OCI-LY3 (cell line): ENCODE measurements around the gene ZC3H7A.

Experiments used
- H2AFZ ChIP-seq: fragments of 200-600, 300-600 bp; shearing (Covaris generic); 2 replicates; pipeline ENCODE4 v1.6.0; 2014; ENCODE audit warnings: antibody characterized with exemption, low read depth, low read length
- H3K27ac ChIP-seq: fragments of 200-600, 300-600 bp; sonication (generic); 2 replicates; pipeline ENCODE4 v1.5.1; 2014; ENCODE audit warnings: mild to moderate bottlenecking, low read length, moderate library complexity, mixed read lengths
- H3K27me3 ChIP-seq: fragments of 200-600, 300-600 bp; sonication (generic); 2 replicates; pipeline ENCODE4 v1.6.1; 2014; ENCODE audit warnings: low read depth, low read length, mixed read lengths
- H3K36me3 ChIP-seq: fragments of 200-600, 300-600 bp; sonication (generic); replicated peaks from 2 replicates; pipeline ENCODE3; 2014; ENCODE audit warnings: low read depth, low read length, mixed read lengths
- H3K4me1 ChIP-seq: fragments of 300-600, 200-600 bp; sonication (generic); 2 replicates; pipeline ENCODE4 v1.6.1; 2014; ENCODE audit warnings: low read length, mixed read lengths
- H3K4me2 ChIP-seq: fragments of 200-600, 300-600 bp; sonication (generic); 2 replicates; pipeline ENCODE4 v1.6.1; 2014; ENCODE audit warnings: low read length, mixed read lengths
- H3K4me3 ChIP-seq: fragments of 300-600, 200-600 bp; sonication (generic); 2 replicates; pipeline ENCODE4 v1.5.1; 2014; ENCODE audit warnings: antibody characterized with exemption, mild to moderate bottlenecking, low read length, moderate library complexity
- H3K79me2 ChIP-seq: fragments of 300-600, 200-600 bp; shearing (Covaris generic); 2 replicates; pipeline ENCODE4 v1.6.1; 2014; ENCODE audit warnings: mild to moderate bottlenecking, low read length, mixed read lengths
- H3K9ac ChIP-seq: fragments of 300-600, 200-600 bp; shearing (Covaris generic); 2 replicates; pipeline ENCODE4 v1.6.0; 2014; ENCODE audit warnings: mild to moderate bottlenecking, low read length, moderate library complexity
- H3K9me3 ChIP-seq: fragments of 200-600, 300-600 bp; shearing (Covaris generic); 2 replicates; pipeline ENCODE4 v1.6.1; 2014; ENCODE audit warnings: low read length, mixed read lengths; ENCODE audit not compliant: insufficient read depth
- H4K20me1 ChIP-seq: fragments of 200-600, 300-600 bp; sonication (generic); 2 replicates; pipeline ENCODE4 v1.6.1; 2016; ENCODE audit warnings: low read length, mixed read lengths; ENCODE audit not compliant: insufficient read depth
- EZH2phosphoT487 ChIP-seq: fragments of 200-600 bp; shearing (Covaris generic); IDR thresholded peaks from 2 replicates; pipeline ENCODE4 v1.6.1; 2018; ENCODE audit warnings: antibody characterized with exemption, mixed run types, low read depth
- TF ChIP-seq, protein P1 (sequence below): fragments of 200-600, 300-600 bp; sonication (generic); IDR thresholded peaks from 2 replicates; pipeline ENCODE4 v1.5.1; 2014; ENCODE audit warnings: antibody characterized with exemption, low read length, low read depth

Gene ZC3H7A

DNA sequence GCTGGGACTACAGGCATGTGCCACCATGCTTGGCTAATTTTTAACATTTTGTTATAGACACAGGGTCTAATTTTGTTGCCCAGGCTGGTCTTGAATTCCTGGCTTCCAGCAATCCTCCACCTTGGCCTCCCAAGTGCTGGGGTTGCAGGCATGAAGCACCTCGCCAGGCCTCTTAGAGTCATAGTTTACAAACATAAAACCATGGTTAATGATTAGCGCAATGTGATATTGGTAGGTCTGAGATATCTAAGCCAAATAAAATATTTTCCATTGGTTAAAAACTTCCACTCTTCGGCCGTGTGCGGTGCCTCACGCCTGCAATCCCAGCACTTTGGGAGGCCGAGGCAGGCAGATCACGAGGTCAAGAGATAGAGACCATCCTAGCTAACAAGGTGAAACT lies 71.0 kb downstream of the ZC3H7A start:
- Histone ChIP-seq H4K20me1 (peaks cover 64% of the 10 kb centered on the region), H3K36me3 (peaks cover 76% of the 10 kb centered on the region), H3K4me2 (no peak overlapping the region), H3K27me3 (no peaks in the 10 kb centered on the region), H3K9ac (no peak overlapping the region), H3K79me2 (peaks cover 86% of the 10 kb centered on the region), H2AFZ (no peak overlapping the region), H3K9me3 (no peaks in the 10 kb centered on the region), H3K27ac (no peak overlapping the region), H3K4me3 (no peak overlapping the region), H3K4me1 (peaks cover 18% of the 10 kb centered on the region)
- TF ChIP-seq, protein P1, sequence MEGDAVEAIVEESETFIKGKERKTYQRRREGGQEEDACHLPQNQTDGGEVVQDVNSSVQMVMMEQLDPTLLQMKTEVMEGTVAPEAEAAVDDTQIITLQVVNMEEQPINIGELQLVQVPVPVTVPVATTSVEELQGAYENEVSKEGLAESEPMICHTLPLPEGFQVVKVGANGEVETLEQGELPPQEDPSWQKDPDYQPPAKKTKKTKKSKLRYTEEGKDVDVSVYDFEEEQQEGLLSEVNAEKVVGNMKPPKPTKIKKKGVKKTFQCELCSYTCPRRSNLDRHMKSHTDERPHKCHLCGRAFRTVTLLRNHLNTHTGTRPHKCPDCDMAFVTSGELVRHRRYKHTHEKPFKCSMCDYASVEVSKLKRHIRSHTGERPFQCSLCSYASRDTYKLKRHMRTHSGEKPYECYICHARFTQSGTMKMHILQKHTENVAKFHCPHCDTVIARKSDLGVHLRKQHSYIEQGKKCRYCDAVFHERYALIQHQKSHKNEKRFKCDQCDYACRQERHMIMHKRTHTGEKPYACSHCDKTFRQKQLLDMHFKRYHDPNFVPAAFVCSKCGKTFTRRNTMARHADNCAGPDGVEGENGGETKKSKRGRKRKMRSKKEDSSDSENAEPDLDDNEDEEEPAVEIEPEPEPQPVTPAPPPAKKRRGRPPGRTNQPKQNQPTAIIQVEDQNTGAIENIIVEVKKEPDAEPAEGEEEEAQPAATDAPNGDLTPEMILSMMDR: no peak
- no peak for TF ChIP-seq EZH2phosphoT487

DNA sequence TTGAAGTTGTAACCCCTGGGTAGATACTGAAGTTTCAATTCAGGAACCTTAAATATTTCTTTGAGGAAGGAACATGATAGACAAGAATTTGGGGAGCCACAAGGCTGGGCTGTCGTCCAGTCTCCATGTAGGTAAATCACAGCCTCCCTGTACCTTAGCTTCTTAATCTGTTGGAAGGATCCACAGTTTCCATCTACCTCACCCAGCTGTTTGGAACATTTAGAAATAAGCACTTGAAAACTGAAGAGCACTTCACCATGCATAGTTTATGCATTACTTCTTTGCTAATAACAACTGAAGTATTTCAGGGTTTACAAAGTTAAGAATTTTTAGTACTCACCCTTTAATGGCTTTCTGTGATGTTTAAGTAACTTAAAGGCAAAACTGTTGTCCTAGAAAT lies 71.6 kb downstream of the ZC3H7A start:
- Histone ChIP-seq H3K4me3 (no peak overlapping the region), H3K9ac (no peak overlapping the region), H3K4me1 (peaks cover 18% of the 10 kb centered on the region), H2AFZ (no peak overlapping the region), H3K79me2 (peaks cover 81% of the 10 kb centered on the region), H3K4me2 (no peak overlapping the region), H3K9me3 (no peaks in the 10 kb centered on the region), H3K27ac (no peak overlapping the region), H3K27me3 (no peaks in the 10 kb centered on the region), H4K20me1 (peaks cover 63% of the 10 kb centered on the region), H3K36me3 (peaks cover 76% of the 10 kb centered on the region)
- TF ChIP-seq, protein P1: no peak
- TF ChIP-seq EZH2phosphoT487: no peak

DNA sequence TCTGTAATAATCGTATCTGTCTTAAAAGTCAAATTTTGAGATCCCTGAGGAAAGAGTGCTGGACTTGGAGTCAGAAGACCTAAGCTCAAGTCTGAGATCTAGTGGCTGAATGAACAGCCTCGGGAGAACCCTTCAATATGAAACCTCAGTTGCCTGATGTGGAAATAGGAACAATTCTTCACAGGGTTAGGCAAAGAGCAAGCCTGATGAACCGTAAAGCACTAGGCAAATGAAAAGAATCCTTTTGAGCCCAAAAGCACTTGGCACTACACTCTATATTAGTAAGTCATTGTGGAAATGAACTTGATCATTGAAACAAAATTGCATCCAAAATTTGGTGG lies 74.6 kb downstream of the ZC3H7A start:
- no peaks in the 10 kb centered on the region for H3K9me3 ChIP-seq
- H3K27ac ChIP-seq: no peak overlapping the region
- no peak overlapping the region for H3K4me2 ChIP-seq
- H3K9ac ChIP-seq: no peak overlapping the region
- H2AFZ ChIP-seq: no peak overlapping the region
- TF ChIP-seq, protein P1: no peak
- no peak for TF ChIP-seq EZH2phosphoT487
- no peak overlapping the region for H3K4me3 ChIP-seq
- peaks cover 66% of the 10 kb centered on the region for H3K36me3 ChIP-seq
- no peaks in the 10 kb centered on the region for H3K4me1 ChIP-seq
- H3K79me2 ChIP-seq: peaks cover 65% of the 10 kb centered on the region
- H3K27me3 ChIP-seq: no peaks in the 10 kb centered on the region
- peaks cover 49% of the 10 kb centered on the region for H4K20me1 ChIP-seq

DNA sequence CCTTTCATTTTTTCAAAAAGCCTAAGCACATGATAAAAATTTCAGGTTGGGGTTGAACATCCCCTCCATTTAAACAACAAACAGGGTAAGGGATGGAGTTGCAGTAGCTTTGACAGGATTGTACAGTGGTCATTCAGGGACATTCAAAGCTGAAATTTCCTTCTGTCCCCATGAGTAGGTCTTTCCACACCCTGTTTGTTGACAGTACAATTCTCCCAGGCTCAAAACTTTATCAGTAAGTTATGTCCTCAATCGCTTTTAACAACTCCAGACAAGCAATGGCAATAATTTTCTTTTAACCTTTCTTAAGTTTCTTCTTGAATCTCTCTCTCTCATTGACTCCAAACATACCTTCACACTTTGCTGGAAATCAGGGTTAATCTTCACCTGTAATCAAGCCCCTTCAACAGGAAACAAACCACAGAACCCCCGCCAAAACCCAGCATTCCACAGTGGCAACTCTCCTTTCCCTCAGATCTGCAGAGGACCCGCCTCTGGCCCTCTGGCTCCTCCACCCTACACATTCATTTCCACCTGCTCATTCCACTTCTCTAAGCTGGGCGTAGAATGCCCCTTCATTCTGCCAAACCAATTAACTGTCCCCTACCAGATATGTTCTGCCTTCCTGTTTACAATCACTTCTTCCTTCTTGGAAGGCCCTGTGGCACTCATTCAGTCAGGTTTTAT lies 75.1 kb downstream of the ZC3H7A start:
- H3K4me1 ChIP-seq: no peaks in the 10 kb centered on the region
- no peak overlapping the region for H3K4me3 ChIP-seq
- H3K79me2 ChIP-seq: peaks cover 61% of the 10 kb centered on the region
- no peak overlapping the region for H3K27ac ChIP-seq
- H3K9me3 ChIP-seq: no peaks in the 10 kb centered on the region
- no peaks in the 10 kb centered on the region for H3K27me3 ChIP-seq
- peaks cover 48% of the 10 kb centered on the region for H4K20me1 ChIP-seq
- no peak overlapping the region for H3K4me2 ChIP-seq
- TF ChIP-seq, protein P1: no peak
- no peak for TF ChIP-seq EZH2phosphoT487
- H2AFZ ChIP-seq: no peak overlapping the region
- no peak overlapping the region for H3K9ac ChIP-seq
- H3K36me3 ChIP-seq: peaks cover 63% of the 10 kb centered on the region
